NCI-H2107 treated with DMSO at 0.1 percent for 48 hours (cell line): ENCODE data around the gene PRR23A.

ENCODE experiments used
- DNase-seq: peaks from one replicate; lab custom pipeline; 2025; ENCODE audit not compliant: unreplicated experiment; lab: John Stamatoyannopoulos, UW

The PRR23A gene

DNA sequence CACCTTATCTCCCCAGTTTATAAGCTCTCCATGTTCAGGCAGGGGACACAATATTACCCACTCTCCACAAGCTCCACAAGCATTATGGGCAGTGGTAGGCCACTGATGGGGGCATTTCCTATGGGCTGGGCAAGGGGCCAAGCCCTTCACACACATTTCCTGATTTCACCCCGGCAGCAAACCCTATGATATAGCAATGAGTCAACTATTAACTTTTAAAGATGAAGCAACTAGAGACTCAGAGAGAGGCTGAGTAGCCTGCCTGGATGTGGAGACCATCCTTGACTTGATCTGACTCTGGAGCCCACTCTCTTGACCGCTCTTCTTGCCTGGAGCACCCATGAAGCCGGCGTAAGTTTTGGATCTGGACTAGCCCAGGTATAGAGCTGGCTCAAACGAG lies 31.6 kb downstream of the PRR23A start:
- no peak for DNase-seq

DNA sequence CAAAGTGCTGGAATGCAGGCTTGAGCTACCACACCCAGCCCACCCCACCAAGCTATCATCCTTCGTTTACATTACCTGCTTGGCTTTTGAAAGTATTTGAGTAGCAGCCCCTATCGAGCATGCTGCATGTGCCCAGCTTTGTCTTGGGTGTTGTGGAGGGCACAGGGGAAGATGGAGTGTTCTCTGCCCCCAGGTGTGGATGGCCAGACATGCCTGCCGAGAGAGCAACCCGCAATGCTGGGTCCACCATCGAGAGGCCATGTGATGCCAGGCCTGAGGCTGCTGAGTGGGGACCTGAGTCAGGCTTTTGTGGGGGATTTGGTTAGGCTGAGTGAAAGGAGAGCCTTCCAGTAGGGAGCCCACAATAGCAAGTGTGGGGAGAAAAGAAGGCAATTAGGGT lies 33.1 kb downstream of the PRR23A start:
- DNase-seq, result no peak

- no peak for DNase-seq
These were observed 34.2 kb downstream of the PRR23A start for GRCh38 chr3:138971766-138972320.

GRCh38 chr3:138964923-138965322 lies 41.1 kb downstream of the PRR23A start:
- DNase-seq, result no peak

- DNase-seq, result no peak
These were observed 41.8 kb downstream of the PRR23A start for GRCh38 chr3:138964264-138964663.

GRCh38 chr3:138962854-138963560 lies 43.1 kb downstream of the PRR23A start:
- no peak for DNase-seq

- no peak for DNase-seq
These were observed 45.6 kb downstream of the PRR23A start for GRCh38 chr3:138960417-138960852.
